ENCODE measurements around the gene SLC38A3. TPM values are rescaled to one million over a fixed set of nuclear protein-coding genes. Genes with fewer than 3 reads are reported as not detected.

SLC38A3 gene
- total and polyA plus RNA-seq, 4 experiments from 2014 or later, result not detected

GRCh38 chr3:50177346-50177745 is 27.7 kb upstream of the SLC38A3 start:
- Mint-ChIP-seq H3K4me1 (peaks cover 0 to 4% (median 3%) of the 10 kb centered on the region in 4 donors), H3K27me3 (peaks cover 0 to 2% of the 10 kb centered on the region in 2 donors), H3K27ac (peak overlapping the region in 1 of 7 donors; percentile 53), H3K9me3 (no peaks in the 10 kb centered on the region), H3K36me3 (no peaks in the 10 kb centered on the region), H3K4me3 (no peak overlapping the region)
- Histone ChIP-seq H3K27me3 (ENCODE audit: insufficient read depth, low read length) (no peaks in the 10 kb centered on the region), H3K4me1 (ENCODE audit: insufficient read depth, low read length) (no peaks in the 10 kb centered on the region), H3K27ac (ENCODE audit: low read depth, low read length) (no peak overlapping the region), H3K9me3 (ENCODE audit: control insufficient read depth in 1 of 2, low read length in 2 of 2) (no peaks in the 10 kb centered on the region), H3K4me3 (ENCODE audit: low read length in 2 of 2) (no peak overlapping the region), H3K36me3 (ENCODE audit: insufficient read depth, low read length) (no peaks in the 10 kb centered on the region)
- peak in 1 of 5 donors; percentile 3 for DNase-seq
- intact Hi-C loops (cut with micrococcal nuclease), result no loop called here
- ChIA-PET CTCF (ENCODE audit: partially characterized antibody) (no interaction called here), POLR2A (ENCODE audit: partially characterized antibody) (no interaction called here)

- Histone ChIP-seq H3K27me3 (ENCODE audit: insufficient read depth, low read length) (no peaks in the 10 kb centered on the region), H3K9me3 (ENCODE audit: control insufficient read depth in 1 of 2, low read length in 2 of 2) (no peaks in the 10 kb centered on the region), H3K36me3 (ENCODE audit: insufficient read depth, low read length) (no peaks in the 10 kb centered on the region), H3K4me3 (ENCODE audit: low read length in 2 of 2) (no peak overlapping the region), H3K27ac (ENCODE audit: low read depth, low read length) (no peak overlapping the region), H3K4me1 (ENCODE audit: insufficient read depth, low read length) (no peaks in the 10 kb centered on the region)
- H3K36me3 Mint-ChIP-seq, result no peaks in the 10 kb centered on the region
- H3K4me1 Mint-ChIP-seq, result no peaks in the 10 kb centered on the region
- ChIA-PET CTCF (ENCODE audit: partially characterized antibody) (interaction anchor here (1.1 to 1.4 kb wide), 2 partner anchors 15 to 95 kb away, joined by 3 to 4 read pairs; no protein-coding TSS in a partner anchor), POLR2A (ENCODE audit: partially characterized antibody) (no interaction called here)
- no peak overlapping the region for H3K4me3 Mint-ChIP-seq
- no peak for DNase-seq
- intact Hi-C loops (cut with micrococcal nuclease), result no loop called here
- H3K27me3 Mint-ChIP-seq, result peaks cover 0 to 2% of the 10 kb centered on the region in 2 donors
- no peaks in the 10 kb centered on the region for H3K9me3 Mint-ChIP-seq
- peak overlapping the region in 1 of 7 donors; percentile 10 for H3K27ac Mint-ChIP-seq
These were observed 25.4 kb upstream of the SLC38A3 start for GRCh38 chr3:50179710-50180109.

- CTCF ChIA-PET (ENCODE audit: partially characterized antibody), result interaction anchor here (0.7 to 1.8 kb wide), 3 partner anchors 10 to 65 kb away, joined by 3 to 7 read pairs (median 4); no protein-coding TSS in a partner anchor
- Mint-ChIP-seq H3K27ac (no peak overlapping the region), H3K27me3 (peaks cover 0 to 2% of the 10 kb centered on the region in 2 donors), H3K9me3 (no peaks in the 10 kb centered on the region), H3K4me3 (no peak overlapping the region), H3K36me3 (no peaks in the 10 kb centered on the region), H3K4me1 (no peaks in the 10 kb centered on the region)
- POLR2A ChIA-PET (ENCODE audit: partially characterized antibody), result interaction anchor here (0.6 kb wide), 1 partner anchor 591 kb away, joined by 4 read pairs; no protein-coding TSS in a partner anchor
- DNase-seq, result peak in 1 of 5 donors; percentile 32
- no peaks in the 10 kb centered on the region for H3K36me3 ChIP-seq (ENCODE audit: insufficient read depth, low read length)
- intact Hi-C loops (cut with micrococcal nuclease), result no loop called here
- H3K4me1 ChIP-seq (ENCODE audit: insufficient read depth, low read length), result no peaks in the 10 kb centered on the region
- H3K4me3 ChIP-seq (ENCODE audit: low read length in 2 of 2), result no peak overlapping the region
- no peaks in the 10 kb centered on the region for H3K9me3 ChIP-seq (ENCODE audit: control insufficient read depth in 1 of 2, low read length in 2 of 2)
- H3K27me3 ChIP-seq (ENCODE audit: insufficient read depth, low read length), result no peaks in the 10 kb centered on the region
- no peak overlapping the region for H3K27ac ChIP-seq (ENCODE audit: low read depth, low read length)
These were observed 23.1 kb upstream of the SLC38A3 start for GRCh38 chr3:50181985-50182384.

- H3K27me3 ChIP-seq (ENCODE audit: insufficient read depth, low read length), result no peaks in the 10 kb centered on the region
- no peaks in the 10 kb centered on the region for H3K4me1 ChIP-seq (ENCODE audit: insufficient read depth, low read length)
- no peak overlapping the region for H3K4me3 ChIP-seq (ENCODE audit: low read length in 2 of 2)
- Mint-ChIP-seq H3K4me3 (no peak overlapping the region), H3K36me3 (no peaks in the 10 kb centered on the region), H3K4me1 (no peaks in the 10 kb centered on the region), H3K27me3 (peaks cover 0 to 2% of the 10 kb centered on the region in 2 donors), H3K9me3 (no peaks in the 10 kb centered on the region), H3K27ac (no peak overlapping the region)
- POLR2A ChIA-PET (ENCODE audit: partially characterized antibody), result interaction anchor here (0.6 kb wide), 1 partner anchor 591 kb away, joined by 4 read pairs; no protein-coding TSS in a partner anchor
- intact Hi-C loops (cut with micrococcal nuclease), result no loop called here
- peak in 1 of 5 donors; percentile 25 for DNase-seq
- H3K9me3 ChIP-seq (ENCODE audit: control insufficient read depth in 1 of 2, low read length in 2 of 2), result no peaks in the 10 kb centered on the region
- CTCF ChIA-PET (ENCODE audit: partially characterized antibody), result interaction anchor here (0.7 to 1.8 kb wide), 2 partner anchors 10 to 64 kb away, joined by 3 to 7 read pairs; no protein-coding TSS in a partner anchor
- no peak overlapping the region for H3K27ac ChIP-seq (ENCODE audit: low read depth, low read length)
- H3K36me3 ChIP-seq (ENCODE audit: insufficient read depth, low read length), result no peaks in the 10 kb centered on the region
These were observed 22.5 kb upstream of the SLC38A3 start for GRCh38 chr3:50182533-50183099.

GRCh38 chr3:50183755-50184154 is 21.3 kb upstream of the SLC38A3 start:
- no peak overlapping the region for H3K4me3 Mint-ChIP-seq
- DNase-seq, result no peak
- Histone ChIP-seq H3K27ac (ENCODE audit: low read depth, low read length) (no peak overlapping the region), H3K4me1 (ENCODE audit: insufficient read depth, low read length) (no peaks in the 10 kb centered on the region), H3K4me3 (ENCODE audit: low read length in 2 of 2) (no peak overlapping the region), H3K9me3 (ENCODE audit: control insufficient read depth in 1 of 2, low read length in 2 of 2) (no peaks in the 10 kb centered on the region), H3K36me3 (ENCODE audit: insufficient read depth, low read length) (no peaks in the 10 kb centered on the region), H3K27me3 (ENCODE audit: insufficient read depth, low read length) (no peaks in the 10 kb centered on the region)
- ChIA-PET POLR2A (ENCODE audit: partially characterized antibody) (no interaction called here), CTCF (ENCODE audit: partially characterized antibody) (interaction anchor here (0.5 kb wide), 1 partner anchor 42 kb away, joined by 4 read pairs; no protein-coding TSS in a partner anchor)
- intact Hi-C loops (cut with micrococcal nuclease), result no loop called here
- peaks cover 0 to 2% of the 10 kb centered on the region in 2 donors for H3K27me3 Mint-ChIP-seq
- H3K9me3 Mint-ChIP-seq, result no peaks in the 10 kb centered on the region
- no peaks in the 10 kb centered on the region for H3K36me3 Mint-ChIP-seq
- H3K4me1 Mint-ChIP-seq, result no peaks in the 10 kb centered on the region
- H3K27ac Mint-ChIP-seq, result no peak overlapping the region

- Histone ChIP-seq H3K27ac (ENCODE audit: low read depth, low read length) (no peak overlapping the region), H3K36me3 (ENCODE audit: insufficient read depth, low read length) (no peaks in the 10 kb centered on the region), H3K27me3 (ENCODE audit: insufficient read depth, low read length) (no peaks in the 10 kb centered on the region), H3K4me1 (ENCODE audit: insufficient read depth, low read length) (no peaks in the 10 kb centered on the region), H3K4me3 (ENCODE audit: low read length in 2 of 2) (no peak overlapping the region), H3K9me3 (ENCODE audit: control insufficient read depth in 1 of 2, low read length in 2 of 2) (no peaks in the 10 kb centered on the region)
- peak overlapping the region in 1 of 7 donors; percentile 47 for H3K27ac Mint-ChIP-seq
- H3K4me1 Mint-ChIP-seq, result no peaks in the 10 kb centered on the region
- H3K4me3 Mint-ChIP-seq, result no peak overlapping the region
- intact Hi-C loops (cut with micrococcal nuclease), result no loop called here
- DNase-seq, result no peak
- peaks cover 0 to 2% of the 10 kb centered on the region in 2 donors for H3K27me3 Mint-ChIP-seq
- CTCF ChIA-PET (ENCODE audit: partially characterized antibody), result no interaction called here
- POLR2A ChIA-PET (ENCODE audit: partially characterized antibody), result no interaction called here
- no peaks in the 10 kb centered on the region for H3K9me3 Mint-ChIP-seq
- H3K36me3 Mint-ChIP-seq, result no peaks in the 10 kb centered on the region
These were observed 20.7 kb upstream of the SLC38A3 start for GRCh38 chr3:50184242-50184978.

GRCh38 chr3:50185230-50185629 is 19.8 kb upstream of the SLC38A3 start:
- Mint-ChIP-seq H3K27ac (no peak overlapping the region), H3K27me3 (peaks cover 0 to 2% of the 10 kb centered on the region in 2 donors), H3K36me3 (no peaks in the 10 kb centered on the region), H3K4me1 (no peaks in the 10 kb centered on the region), H3K4me3 (no peak overlapping the region), H3K9me3 (no peaks in the 10 kb centered on the region)
- Histone ChIP-seq H3K27me3 (ENCODE audit: insufficient read depth, low read length) (no peaks in the 10 kb centered on the region), H3K27ac (ENCODE audit: low read depth, low read length) (no peak overlapping the region), H3K4me1 (ENCODE audit: insufficient read depth, low read length) (no peaks in the 10 kb centered on the region), H3K4me3 (ENCODE audit: low read length in 2 of 2) (no peak overlapping the region), H3K36me3 (ENCODE audit: insufficient read depth, low read length) (no peaks in the 10 kb centered on the region), H3K9me3 (ENCODE audit: control insufficient read depth in 1 of 2, low read length in 2 of 2) (no peaks in the 10 kb centered on the region)
- ChIA-PET CTCF (ENCODE audit: partially characterized antibody) (no interaction called here), POLR2A (ENCODE audit: partially characterized antibody) (no interaction called here)
- peak in 1 of 5 donors; percentile 27 for DNase-seq
- intact Hi-C loops (cut with micrococcal nuclease), result no loop called here
